ENCODE results near the gene LMCD1. TPM values are rescaled to one million over a fixed set of nuclear protein-coding genes. Genes with fewer than 3 reads are reported as not detected.

LMCD1 gene, protein sequence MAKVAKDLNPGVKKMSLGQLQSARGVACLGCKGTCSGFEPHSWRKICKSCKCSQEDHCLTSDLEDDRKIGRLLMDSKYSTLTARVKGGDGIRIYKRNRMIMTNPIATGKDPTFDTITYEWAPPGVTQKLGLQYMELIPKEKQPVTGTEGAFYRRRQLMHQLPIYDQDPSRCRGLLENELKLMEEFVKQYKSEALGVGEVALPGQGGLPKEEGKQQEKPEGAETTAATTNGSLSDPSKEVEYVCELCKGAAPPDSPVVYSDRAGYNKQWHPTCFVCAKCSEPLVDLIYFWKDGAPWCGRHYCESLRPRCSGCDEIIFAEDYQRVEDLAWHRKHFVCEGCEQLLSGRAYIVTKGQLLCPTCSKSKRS
- 41.4 and 51.2 TPM in 2 replicates for total RNA-seq (2014; rRNA removed; shearing (Covaris generic))

DNA sequence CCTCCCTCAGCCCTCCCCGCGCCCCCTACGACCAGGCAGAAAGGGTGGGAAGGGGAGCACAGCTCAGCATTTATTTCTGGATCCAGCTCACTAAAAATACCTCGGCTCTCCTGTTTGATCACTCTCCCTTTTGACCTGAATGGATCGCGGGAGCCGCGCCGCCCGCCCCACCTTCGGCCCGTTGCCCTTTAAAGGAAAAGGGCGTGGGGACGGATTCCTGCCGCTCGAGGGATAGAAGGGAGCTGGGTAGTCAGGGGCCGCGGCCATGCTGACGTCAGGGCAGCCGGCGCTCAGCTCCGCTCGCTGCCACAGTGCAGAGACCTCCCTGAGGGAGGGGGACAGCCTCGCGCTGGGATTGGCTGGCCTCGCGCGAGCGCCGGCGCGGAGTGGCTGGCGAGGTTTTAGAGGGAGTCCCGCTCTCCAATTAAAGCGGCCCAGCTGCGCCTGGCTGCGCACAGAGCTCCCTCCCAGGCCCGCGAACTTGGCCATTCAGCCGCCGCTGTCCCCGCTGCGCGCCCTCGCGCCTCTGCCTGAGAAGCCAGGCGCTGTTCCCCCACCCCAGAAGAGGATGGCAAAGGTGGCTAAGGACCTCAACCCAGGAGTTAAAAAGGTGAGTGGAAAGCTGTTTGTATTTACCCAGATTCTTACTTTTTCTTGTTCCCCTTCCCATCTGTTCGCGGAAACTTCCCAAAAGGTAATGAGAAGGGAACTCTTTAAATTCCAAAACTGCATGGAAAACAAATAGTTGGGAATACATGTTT is at the start of gene LMCD1:
Gene LMCD1, plus strand, starts transcription at position 453 of the 761 bp plus-strand sequence. Its CDS starts 116 bp downstream, at position 569.

Other genes with a start within 250 kb of the LMCD1 start
- 9.6 and 10.6 TPM in 2 replicates for gene SSUH2, start 143.0 kb downstream of the LMCD1 start, total RNA-seq (2014; rRNA removed; shearing (Covaris generic))
- not detected in 2 replicates for gene CAV3, start 232.0 kb downstream of the LMCD1 start, total RNA-seq (2014; rRNA removed; shearing (Covaris generic))